GM12878 (cell line): ENCODE data around the gene TMEM44. TPM values are rescaled to one million over a fixed set of nuclear protein-coding genes. Genes with fewer than 3 reads are reported as not detected.

Experiments
- ATAC-seq: fragments of 200-7000 bp; cut with Tn5 transposase; 3 replicates; pipeline ENCODE4 v1.9.1; 2020; ENCODE audit warnings: mild to moderate bottlenecking, moderate library complexity
- BruUV-seq: library from RNA; stranded (reverse); fragments of 400-500 nt; replicated peaks from 2 replicates; lab custom pipeline; 2021; lab: Mats Ljungman, UMichigan
- CTCF ChIA-PET: fragments of 300-600 bp; sonication (Branson Sonifier 250); formaldehyde crosslinking; extraction: SDS; loops from one replicate; lab custom pipeline; 2021; ENCODE audit warnings: inconsistent platforms; lab: Yijun Ruan, JAX
- POLR2A ChIA-PET: fragments of 350-600 bp; formaldehyde crosslinking; extraction: SDS; loops from one replicate; lab custom pipeline; 2021; ENCODE audit warnings: inconsistent platforms; lab: Charles Lee
- RAD21 ChIA-PET: fragments of 300-600 bp; sonication (Branson Sonifier 250); formaldehyde crosslinking; loops from one replicate; lab custom pipeline; 2023; ENCODE audit warnings: antibody characterized with exemption; ENCODE audit not compliant: unreplicated experiment; lab: Charles Lee
- SMC1A ChIA-PET: fragments of 300-600 bp; sonication (Branson Sonifier 250); formaldehyde crosslinking; loops from one replicate; lab custom pipeline; 2023; ENCODE audit not compliant: unreplicated experiment, uncharacterized antibody; lab: Charles Lee
- DNase-seq: peaks from one replicate; pipeline ENCODE4 v3.0.0-alpha.2; 2011; ENCODE audit warnings: low read depth, low spot score
- FAIRE-seq: peaks from 3 replicates; lab custom pipeline; 2011; peaks lifted over from hg19 to GRCh38; lab: Jason Lieb, UNC
- H2AFZ ChIP-seq: 2 replicates; pipeline ENCODE4 v1.6.0; 2011; ENCODE audit warnings: low read depth, low read length, control low read depth; ENCODE audit not compliant: control insufficient read depth
- H3K27ac ChIP-seq: 2 replicates; pipeline ENCODE4 v1.5.1; 2011; ENCODE audit warnings: control low read depth; ENCODE audit not compliant: control insufficient read depth, insufficient read depth
- H3K27me3 ChIP-seq, 2 experiments: replicated peaks in 1 of 2; 2 replicates each; pipeline versions ENCODE4 v1.6.0 to v1.6.1; 2011; ENCODE audit warnings: low read length in 1 of 2; ENCODE audit not compliant: control insufficient read depth in 2 of 2, insufficient read depth in 2 of 2
- H3K36me3 ChIP-seq, 2 experiments: 2 replicates each; pipeline ENCODE4 v1.5.1; 2011; ENCODE audit warnings: low read length in 1 of 2; ENCODE audit not compliant: control insufficient read depth in 2 of 2, insufficient read depth in 2 of 2
- H3K4me1 ChIP-seq: 2 replicates; pipeline ENCODE4 v1.6.1; 2011; ENCODE audit warnings: mild to moderate bottlenecking, low read length, moderate library complexity, mixed read lengths; ENCODE audit not compliant: control insufficient read depth, insufficient read depth
- H3K4me2 ChIP-seq: 2 replicates; pipeline ENCODE4 v1.6.0; 2011; ENCODE audit warnings: control low read depth; ENCODE audit not compliant: control insufficient read depth, insufficient read depth
- H3K4me3 ChIP-seq: fragments of 200-600 bp; sonication (generic); 2 replicates; pipeline ENCODE4 v1.5.1; 2016
- H3K79me2 ChIP-seq: 2 replicates; pipeline ENCODE4 v1.6.0; 2011; ENCODE audit warnings: low read length; ENCODE audit not compliant: control insufficient read depth, insufficient read depth
- H3K9ac ChIP-seq: 2 replicates; pipeline ENCODE4 v1.8.0; 2011; ENCODE audit warnings: low read length, control low read depth, mixed read lengths; ENCODE audit not compliant: control insufficient read depth, insufficient read depth
- H3K9me3 ChIP-seq: replicated peaks from 3 replicates; pipeline ENCODE4 v1.5.1; 2011; ENCODE audit warnings: mild to moderate bottlenecking, low read length; ENCODE audit not compliant: control insufficient read depth, insufficient read depth
- H4K20me1 ChIP-seq: 2 replicates; pipeline ENCODE4 v1.6.0; 2011; ENCODE audit not compliant: control insufficient read depth, insufficient read depth
- HCFC1 ChIP-seq: fragments of 150-350 bp; IDR thresholded peaks from 2 replicates; pipeline ENCODE4 v1.6.1; 2014; ENCODE audit warnings: low read length
- IRF3 ChIP-seq: fragments of 450-650 bp; IDR thresholded peaks from 2 replicates; pipeline ENCODE4 v1.6.1; 2014; ENCODE audit warnings: mild to moderate bottlenecking
- PRDM15 ChIP-seq: fragments of 450-650 bp; formaldehyde crosslinking; IDR thresholded peaks from 2 replicates; pipeline ENCODE4 v1.4.0; 2020; ENCODE audit warnings: mild to moderate bottlenecking, moderate library complexity
- TCF12 ChIP-seq: IDR thresholded peaks from 2 replicates; pipeline ENCODE4 v1.6.1; 2011; ENCODE audit warnings: low read depth, mild to moderate bottlenecking, low read length
- ZBTB33 ChIP-seq: fragments of 450-650 bp; IDR thresholded peaks from 2 replicates; pipeline ENCODE4 v1.6.1; 2017; ENCODE audit warnings: mild to moderate bottlenecking
- ZNF687 ChIP-seq: fragments of 450-650 bp; IDR thresholded peaks from 2 replicates; pipeline ENCODE4 v1.6.1; 2017; ENCODE audit warnings: mild to moderate bottlenecking, moderate library complexity
- WGBS: methylation state at CpG from one replicate; pipeline ENCODE4 v1.1.6; 2016; ENCODE audit warnings: low lambda C conversion rate; ENCODE audit not compliant: insufficient replicate concordance, insufficient coverage; ENCODE audit errors: missing lambda C conversion rate; 5-methylcytosine and 5-hydroxymethylcytosine counted together
- in situ Hi-C: fragments of 300-500 bp; cut with MboI; formaldehyde crosslinking; loops from 9 replicates; pipeline ENCODE4 v1.14.3; 2018; ENCODE audit warnings: mixed read lengths
- intact Hi-C: fragments of 100-400 bp; cut with micrococcal nuclease; formaldehyde crosslinking; loops from one replicate; pipeline ENCODE4 v1.14.2; 2022; ENCODE audit not compliant: unreplicated experiment
- polyA plus RNA-seq, 11 experiments: library from polyadenylated mRNA; depleted of rRNA in 4 of 11; unstranded in 6 of 11; stranded (reverse) in 5 of 11; fragments of >200 nt; fragmentation: Nextera tagmentation in 4 of 11; fragmentation: Illumina TruSeq in 1 of 11; extraction: Ambion mirVana in 4 of 11; extraction: Trizol in 1 of 11; gene quantifications; 1 replicate in 1 of 11; 2 replicates in 10 of 11; pipeline versions ENCODE4 v1.2.1 to v1.2.3, GENCODE V29; 2011 to 2016; ENCODE audit warnings: inconsistent platforms in 2 of 11, missing spikeins in 2 of 11, low read depth in 1 of 11
- total RNA-seq, 4 experiments: library from RNA; depleted of rRNA in 3 of 4; stranded (reverse); fragments of >200 nt in 3 of 4; fragmentation: Illumina TruSeq in 1 of 4; extraction: Trizol in 1 of 4; gene quantifications; 2 replicates each; pipeline versions ENCODE4 v1.2.1 to v1.2.3, GENCODE V29; 2013 to 2021

The TMEM44 gene
- total and polyA plus RNA-seq, 10 of the 15 experiments (the other 5 are each of a cell fraction or from before 2014, with no cell fraction given) = 0.57 to 8.3 (median 3.6) TPM

GRCh38 chr3:194659778-194660177, 26.6 kb upstream of the TMEM44 start (continued):
- TF ChIP-seq PRDM15 (CRISPR knock-in tag) = no peak

GRCh38 chr3:194658477-194659242, 25.4 kb upstream of the TMEM44 start:
- ATAC-seq (no peak), DNase-seq (no peak), FAIRE-seq (no peak)
- H3K9ac ChIP-seq = no peak overlapping the region
- no peak overlapping the region for H3K27ac ChIP-seq
- no peaks in the 10 kb centered on the region for H3K9me3 ChIP-seq
- no peak overlapping the region for H2AFZ ChIP-seq
- H3K4me3 ChIP-seq = no peak overlapping the region
- H3K27me3 ChIP-seq = no peaks in the 10 kb centered on the region
- ChIA-PET SMC1A (interaction anchor here (1.3 to 1.4 kb wide), 2 partner anchors 12 to 13 kb away, joined by 3 to 4 read pairs; partner anchors contain the start of gene LSG1), RAD21 (no interaction called here), CTCF (interaction anchor here (3.5 kb wide), 1 partner anchor 12 kb away, joined by 31 read pairs; the partner anchor contains the start of gene LSG1), POLR2A (no interaction called here)
- H3K79me2 ChIP-seq = peaks cover 3% of the 10 kb centered on the region
- H3K4me2 ChIP-seq = no peak overlapping the region
- whole genome bisulfite sequencing = 78% methylated on average over 5 of the region's 5 CpGs
- intact Hi-C loops (no loop called here), in situ Hi-C loops (no loop called here)
- BruUV-seq = no TSS peak
- peaks cover 4 to 12% of the 10 kb centered on the region in 2 experiments; a peak in 3 of 4 replicates for H3K36me3 ChIP-seq
- no peaks in the 10 kb centered on the region for H4K20me1 ChIP-seq
- H3K4me1 ChIP-seq = peaks cover 8% of the 10 kb centered on the region; the same call in 1 of the 2 replicates
- TF ChIP-seq ZBTB33 = no peak
- TF ChIP-seq IRF3 = no peak
- no peak for TF ChIP-seq TCF12
- TF ChIP-seq HCFC1 = no peak
- no peak for TF ChIP-seq ZNF687
